Stimulated activated CD8-positive, alpha-beta memory T cell treated with anti-CD3 and anti-CD28 coated beads, Interleukin-4, amount 100 ng/mL, for 24 hours (primary cell): ENCODE data around the gene UTP14A.
A peak's percentile ranks its signal among the peaks of the same experiment; 100 is the strongest.

Experiments used
- DNase-seq: peaks from one replicate; pipeline ENCODE4 v3.0.0-alpha.2; 2020; ENCODE audit warnings: low read depth

The UTP14A gene

DNA sequence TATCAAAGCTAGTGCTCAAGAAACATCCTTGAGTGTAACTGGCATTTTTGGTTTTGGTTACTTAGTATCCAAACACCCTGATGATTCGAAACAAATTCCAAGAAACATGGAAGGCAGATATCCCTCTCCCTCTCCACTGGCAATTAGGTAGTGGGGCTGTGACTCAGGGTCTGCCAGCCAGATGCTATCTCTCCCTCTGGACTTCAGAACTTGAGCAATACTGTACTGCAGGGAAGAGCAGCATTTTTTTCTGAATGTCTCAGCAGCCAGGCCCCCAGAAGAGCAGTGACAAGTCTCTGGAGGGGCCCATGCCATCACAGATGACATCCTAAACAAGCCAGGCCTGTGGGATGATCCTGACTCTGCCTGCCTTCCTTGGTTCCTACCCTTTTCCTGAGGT lies 39.2 kb downstream of the UTP14A start:
- DNase-seq = no peak

DNA sequence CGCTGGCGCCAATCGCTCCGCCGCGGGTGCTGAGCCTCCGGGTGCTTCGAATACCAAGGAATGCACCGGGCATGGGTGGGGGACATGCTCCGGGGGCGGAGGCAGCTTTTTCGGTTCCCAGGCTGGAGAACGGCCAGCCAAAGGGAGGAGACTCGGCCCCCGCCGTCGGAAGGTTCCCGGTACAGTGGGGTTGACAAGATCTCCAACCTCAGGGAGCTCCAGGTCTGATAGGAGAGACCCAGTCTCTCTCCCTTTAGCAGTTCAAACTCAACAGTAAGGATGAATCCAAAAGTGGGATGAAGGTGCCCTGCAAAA lies 47.3 kb downstream of the UTP14A start:
- no peak for DNase-seq

DNA sequence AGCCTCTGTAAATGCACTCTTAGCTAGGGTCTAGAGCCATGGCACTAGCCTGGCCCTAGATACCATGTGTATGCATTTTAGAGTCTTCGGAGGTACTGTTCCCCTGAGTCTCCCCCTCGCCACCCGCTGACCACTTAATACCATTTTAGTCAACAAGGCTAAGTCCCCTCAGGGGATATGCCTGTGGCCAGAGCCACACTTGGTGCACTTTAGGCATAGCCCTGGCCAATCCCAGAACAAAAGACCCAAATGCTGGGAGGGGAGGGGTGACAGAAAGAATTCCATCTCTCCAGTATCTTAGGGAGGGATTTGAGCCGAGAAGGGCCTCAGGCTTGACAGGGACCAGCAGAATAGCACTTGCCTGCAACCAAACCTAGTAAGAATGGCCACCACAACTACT lies 47.9 kb downstream of the UTP14A start:
- no peak for DNase-seq

DNA sequence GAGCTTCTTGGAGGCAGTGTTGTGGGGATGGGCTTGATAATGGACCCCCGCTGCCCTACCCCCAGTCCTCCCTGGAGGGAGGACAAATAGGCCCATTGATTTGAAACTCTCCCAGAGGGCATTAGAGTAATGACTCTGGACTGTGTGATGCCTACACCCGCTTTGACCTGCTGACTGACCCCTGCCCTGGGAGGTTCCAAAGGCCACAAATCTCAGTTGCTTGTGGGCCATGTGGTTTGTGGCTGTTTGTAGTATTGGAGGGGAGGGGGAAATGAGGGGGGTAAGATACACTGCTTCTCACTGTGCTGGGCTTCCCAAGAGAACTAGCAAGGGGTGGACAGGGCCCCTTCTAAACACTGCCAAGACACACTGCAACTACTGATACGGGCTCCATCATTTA lies 48.8 kb downstream of the UTP14A start:
- DNase-seq = no peak

DNA sequence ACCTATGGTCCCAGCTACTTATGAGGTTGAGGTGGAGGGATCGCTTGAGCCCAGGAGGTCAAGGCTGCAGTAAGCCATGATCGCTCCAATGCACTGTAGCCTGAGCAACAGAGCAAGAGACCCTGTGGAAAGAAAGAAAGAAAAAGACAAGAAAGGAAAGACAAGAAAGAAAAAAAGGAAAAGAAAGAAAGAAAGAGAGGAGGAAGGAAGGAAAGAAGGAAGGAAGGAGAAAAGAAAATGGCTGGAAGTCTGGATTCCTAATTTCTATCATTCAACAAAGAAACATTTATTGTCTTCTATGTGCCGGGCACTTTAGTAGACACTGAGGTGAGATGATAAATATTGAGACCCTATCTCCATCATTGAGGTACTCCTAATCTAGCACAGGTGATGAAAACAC lies 49.7 kb downstream of the UTP14A start:
- DNase-seq = no peak

DNA sequence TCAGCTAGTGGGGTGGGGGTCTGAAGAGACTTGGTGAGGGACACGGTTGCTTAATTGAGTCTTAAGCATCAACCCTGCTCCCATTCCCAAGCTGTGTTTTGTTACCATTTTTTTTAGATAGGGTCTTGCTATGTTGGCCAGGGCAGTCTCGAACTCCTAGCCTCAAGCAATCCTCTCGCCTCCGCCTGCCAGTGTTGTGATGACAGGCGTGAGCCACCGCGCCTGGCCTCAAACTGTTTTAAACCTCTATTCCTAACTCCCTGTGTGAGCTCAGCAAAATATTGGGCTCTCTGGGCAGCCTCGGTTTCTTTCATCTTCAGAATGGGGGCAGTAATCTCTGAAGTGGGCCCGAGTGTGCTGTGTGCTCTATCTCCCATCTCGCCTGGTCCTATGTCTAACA lies 50.2 kb downstream of the UTP14A start:
- DNase-seq = no peak

DNA sequence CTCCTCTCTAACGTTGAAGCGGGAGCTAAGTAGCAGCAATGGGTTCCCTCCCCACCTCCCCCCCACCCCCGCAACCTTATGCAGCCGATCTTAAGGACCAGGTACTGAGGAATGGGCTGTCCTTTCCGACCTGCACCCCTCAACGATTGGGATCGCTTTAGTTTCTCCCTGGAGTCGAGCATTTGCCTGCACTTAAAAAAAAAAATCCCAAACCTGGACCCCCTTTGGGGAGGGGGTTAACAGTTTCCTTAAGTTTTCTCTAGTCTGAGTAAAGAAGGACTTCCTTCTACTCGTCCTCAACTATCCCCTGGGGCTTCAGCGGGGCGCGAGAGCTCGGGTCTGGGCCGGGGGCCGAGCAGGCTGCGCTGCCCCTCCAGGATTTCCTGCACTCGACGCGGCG lies 50.8 kb downstream of the UTP14A start:
- no peak for DNase-seq

DNA sequence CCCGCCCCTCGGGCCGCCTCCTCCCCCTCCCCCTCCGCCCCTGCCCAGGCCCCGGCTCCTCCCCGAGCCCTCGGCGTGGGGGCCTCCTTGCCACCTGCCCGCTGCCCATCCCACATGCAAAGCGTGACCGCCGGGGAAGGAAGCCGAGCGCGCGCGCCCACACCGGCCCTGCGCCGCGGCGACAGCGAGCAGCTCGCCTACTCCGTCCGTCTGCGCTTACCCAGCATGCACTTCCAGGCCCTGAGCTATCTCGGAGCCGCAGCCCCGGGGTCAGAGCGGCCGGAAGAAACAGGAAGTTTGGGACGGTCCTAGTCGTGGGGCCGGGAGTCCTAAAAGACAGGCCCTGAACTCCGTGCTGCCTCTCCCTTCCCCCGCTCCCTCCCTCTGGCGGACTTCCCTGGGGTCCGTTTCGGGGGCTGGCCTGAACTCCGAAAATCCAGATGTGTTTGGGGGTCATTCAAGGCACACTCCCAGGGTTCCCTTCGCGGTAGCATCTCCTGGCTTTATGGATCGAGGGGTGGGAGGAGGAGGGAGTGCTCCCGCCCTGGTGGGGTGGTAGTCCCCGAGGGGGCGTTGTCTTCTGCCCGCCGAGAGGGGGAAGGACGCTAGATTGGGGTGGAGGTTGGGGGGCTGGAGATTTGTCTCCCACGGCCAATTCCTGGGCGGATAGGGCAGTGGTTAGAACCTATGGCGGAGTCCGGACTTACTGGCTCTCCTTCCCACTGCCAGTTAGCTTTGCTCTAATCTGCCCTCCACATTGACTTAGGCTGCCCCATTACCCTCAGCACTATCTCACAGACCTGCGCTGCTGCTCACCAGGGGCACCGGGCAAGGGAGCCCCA lies 51.5 kb downstream of the UTP14A start:
- peak; percentile 25 for DNase-seq

DNA sequence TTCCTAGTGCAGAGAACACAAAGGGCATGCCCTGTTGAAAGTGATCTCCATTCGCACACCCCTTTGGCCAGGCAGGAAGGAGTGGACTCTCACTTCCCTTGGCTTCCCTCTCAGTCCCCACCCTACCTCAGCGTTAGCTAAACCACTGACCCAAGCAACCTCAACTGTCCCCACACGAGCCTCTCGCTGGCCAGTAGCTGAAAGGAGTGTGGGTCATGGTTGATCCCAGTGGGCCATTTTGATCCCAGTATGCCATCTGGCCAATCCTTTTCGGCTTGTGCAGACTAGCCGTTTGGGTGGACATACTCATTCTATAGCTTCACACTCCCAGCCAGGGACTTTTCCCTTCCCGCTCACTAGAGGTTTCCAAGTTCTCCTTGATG lies 52.1 kb downstream of the UTP14A start:
- no peak for DNase-seq

DNA sequence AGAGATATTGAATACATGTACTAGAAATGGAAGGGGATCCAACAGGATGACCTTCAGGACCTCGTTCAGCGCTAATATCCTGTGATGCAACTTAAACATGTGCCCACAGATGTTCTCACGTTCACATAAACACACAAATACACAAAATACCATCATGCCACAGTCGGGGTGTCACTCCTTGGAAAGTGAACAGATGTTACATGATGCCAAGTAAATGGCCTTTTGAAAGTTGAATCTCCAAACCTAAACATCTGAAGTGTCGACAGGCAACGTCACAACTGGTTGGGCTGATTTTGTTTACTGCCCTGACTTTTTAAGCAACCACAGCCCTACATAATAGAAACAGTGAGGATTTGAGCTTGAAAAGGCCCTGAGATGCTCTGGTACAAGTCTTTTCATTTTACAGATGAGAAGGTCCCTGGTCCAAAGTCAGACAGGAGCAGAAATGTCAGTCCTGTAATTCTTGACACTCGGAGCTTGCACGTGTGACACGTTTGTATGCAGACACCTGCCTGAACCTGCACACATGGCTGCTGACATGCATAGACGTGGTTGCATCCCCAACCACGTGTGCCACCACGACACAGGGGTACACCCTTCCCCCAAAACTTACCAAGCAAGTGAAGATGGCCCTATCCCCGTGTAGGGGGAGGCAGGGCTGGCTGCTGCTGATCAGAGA lies 53.0 kb downstream of the UTP14A start:
- DNase-seq = no peak

DNA sequence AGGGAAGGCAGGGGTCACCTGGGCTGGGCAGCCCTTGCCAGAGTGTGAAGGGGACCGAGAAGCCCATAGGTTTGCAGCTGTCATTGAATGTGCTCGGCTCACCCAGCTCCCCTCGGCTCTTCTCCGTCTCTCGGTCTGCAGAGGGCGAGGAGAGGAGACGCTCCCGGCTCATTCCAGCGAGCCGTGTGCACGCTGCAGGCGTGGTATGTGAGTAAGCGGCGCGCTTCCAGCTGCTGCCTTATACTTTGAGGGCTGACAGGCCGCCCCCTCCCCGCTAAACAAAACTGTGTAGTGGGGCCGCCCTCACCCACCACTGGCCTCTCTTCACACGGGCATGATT lies 53.5 kb downstream of the UTP14A start:
- no peak for DNase-seq

DNA sequence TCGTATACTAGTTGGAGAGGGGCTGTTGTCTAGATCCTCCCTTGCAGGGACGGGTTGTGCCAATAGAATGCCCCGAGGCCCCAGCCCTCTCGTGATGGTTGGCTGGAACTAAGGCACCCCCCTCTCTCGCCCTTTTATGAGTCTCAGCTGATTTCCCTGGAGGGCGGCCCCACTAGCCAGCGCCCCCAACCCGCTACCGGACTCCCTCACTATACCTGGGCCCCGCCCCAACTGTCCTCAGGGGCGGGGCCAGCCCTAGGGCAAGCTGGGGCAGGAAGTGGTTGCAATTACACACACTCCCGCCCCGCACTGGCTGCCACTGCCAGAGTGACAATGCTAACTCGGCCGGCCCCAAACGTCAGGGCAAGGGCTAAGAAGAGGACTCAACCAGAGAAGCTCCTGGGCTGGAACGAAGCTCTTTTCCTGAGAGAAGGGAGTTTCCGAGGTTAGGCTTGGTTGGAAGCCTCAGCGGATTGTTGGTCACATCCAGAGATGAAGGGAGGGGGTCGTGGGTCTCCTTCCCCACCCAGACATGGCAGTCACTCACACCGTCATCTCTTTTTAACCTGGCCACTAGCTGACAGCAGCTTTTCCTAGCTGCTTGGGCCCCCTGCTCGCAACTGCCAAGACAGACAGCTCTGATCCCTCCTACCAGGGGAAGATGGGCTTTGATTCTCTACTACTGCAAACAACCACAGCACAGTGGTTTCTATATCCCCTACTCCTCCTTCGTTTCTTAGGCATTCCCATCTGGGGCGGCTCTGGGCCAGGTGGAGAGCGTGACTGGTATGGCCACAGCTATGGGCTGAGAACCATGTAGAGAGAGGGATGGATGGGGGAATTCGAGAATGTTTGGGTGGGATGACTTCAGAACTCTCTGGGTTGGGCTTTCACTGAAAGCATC lies 55.5 kb downstream of the UTP14A start:
- DNase-seq = peak; percentile 52

DNA sequence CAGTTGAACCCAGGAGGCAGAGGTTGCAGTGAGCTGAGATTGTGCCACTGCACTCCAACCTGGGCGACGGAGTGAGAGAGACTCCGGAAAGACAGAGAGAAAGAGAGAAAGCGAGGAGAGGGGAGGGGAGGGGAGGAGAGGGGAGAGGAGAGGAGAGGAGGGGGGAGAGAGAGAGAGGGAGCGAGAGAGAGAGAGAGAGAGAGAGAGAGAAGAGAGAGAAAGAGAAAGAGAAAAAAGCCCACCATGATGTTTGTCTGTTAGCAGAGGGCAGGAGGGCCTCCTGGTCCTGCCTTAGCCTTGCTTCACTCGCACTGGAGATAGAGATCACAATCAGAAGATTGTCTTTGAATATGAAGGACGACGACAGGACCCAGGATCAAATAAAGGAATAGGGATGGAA lies 57.8 kb downstream of the UTP14A start:
- no peak for DNase-seq

DNA sequence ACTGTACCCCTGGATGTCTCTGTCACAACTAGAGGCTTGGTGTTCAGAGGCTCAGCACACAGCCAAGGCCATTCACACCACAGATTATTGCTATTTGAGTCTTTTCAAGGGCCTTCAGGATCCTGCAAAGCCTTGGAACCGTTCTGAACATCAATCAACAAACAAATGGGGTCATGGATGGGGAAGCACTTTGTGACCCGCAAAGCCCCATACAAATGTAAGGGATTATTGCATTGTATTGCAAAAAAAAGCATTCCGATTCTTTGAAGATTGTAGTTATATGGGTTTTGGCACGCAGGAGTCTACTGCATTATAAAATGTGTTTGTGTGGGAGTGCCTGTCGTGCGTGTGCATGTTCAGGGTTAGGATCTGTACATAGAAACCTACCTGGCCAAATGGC lies 59.2 kb downstream of the UTP14A start:
- DNase-seq = no peak

DNA sequence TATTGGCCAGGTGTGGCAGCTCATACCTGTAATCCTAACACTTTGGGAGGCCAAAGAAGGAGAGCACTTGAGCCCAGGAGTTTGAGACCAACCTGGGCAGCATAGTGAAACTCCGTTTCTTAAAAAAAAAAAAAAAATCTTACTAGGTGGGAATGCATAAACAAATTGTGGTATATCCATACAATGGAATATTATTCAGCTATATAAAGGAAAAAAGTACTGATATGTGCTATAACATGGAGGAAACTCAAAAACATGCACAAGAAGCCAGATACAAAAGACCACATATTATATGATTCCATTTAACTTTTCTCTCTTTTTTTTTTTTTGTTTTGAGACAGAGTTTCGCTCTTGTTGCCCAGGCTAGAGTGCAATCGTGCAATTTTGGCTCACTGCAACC lies 63.0 kb downstream of the UTP14A start:
- DNase-seq = no peak

DNA sequence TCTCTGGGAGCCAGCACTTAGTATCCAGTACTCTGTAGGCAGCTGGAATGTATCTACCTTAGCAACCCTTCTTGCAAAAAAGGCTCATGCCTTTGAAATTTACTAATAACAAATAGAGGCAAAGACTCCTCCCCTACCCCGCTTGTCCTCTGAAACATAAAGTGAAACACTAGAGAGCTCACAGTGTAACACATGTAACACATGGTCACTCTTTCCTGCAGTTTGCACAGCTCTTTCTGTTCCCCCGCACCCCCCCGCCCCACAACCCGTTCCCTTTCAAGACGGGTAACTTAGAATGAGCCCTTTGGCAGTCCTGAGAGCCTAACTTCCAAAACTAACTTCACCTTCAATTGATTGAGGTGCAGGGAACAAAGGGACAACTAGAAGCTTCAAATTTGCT lies 70.5 kb downstream of the UTP14A start:
- DNase-seq = no peak
